HFF-Myc (cell line): ENCODE results near the gene NUSAP1.
"Not testable (repeated sequence)": the region's sequence is repeated elsewhere in the genome, so short reads cannot be mapped to it uniquely, and the experiment has no call there.

ENCODE experiments used
- DNase-seq: peaks from one replicate; pipeline ENCODE4 v3.0.0-alpha.2; 2011; ENCODE audit warnings: low read depth; ENCODE audit errors: extremely low read depth
- H3K4me3 ChIP-seq: replicated peaks from 2 replicates; pipeline ENCODE4 v1.5.1; 2011; ENCODE audit warnings: low read depth, mild to moderate bottlenecking, control low read depth, low read length
- TF ChIP-seq, protein P1 (sequence below): IDR thresholded peaks from 2 replicates; pipeline ENCODE4 v1.5.1; 2012; ENCODE audit warnings: mild to moderate bottlenecking, low read depth, low read length, control low read depth; ENCODE audit errors: missing control alignments

Gene NUSAP1

DNA sequence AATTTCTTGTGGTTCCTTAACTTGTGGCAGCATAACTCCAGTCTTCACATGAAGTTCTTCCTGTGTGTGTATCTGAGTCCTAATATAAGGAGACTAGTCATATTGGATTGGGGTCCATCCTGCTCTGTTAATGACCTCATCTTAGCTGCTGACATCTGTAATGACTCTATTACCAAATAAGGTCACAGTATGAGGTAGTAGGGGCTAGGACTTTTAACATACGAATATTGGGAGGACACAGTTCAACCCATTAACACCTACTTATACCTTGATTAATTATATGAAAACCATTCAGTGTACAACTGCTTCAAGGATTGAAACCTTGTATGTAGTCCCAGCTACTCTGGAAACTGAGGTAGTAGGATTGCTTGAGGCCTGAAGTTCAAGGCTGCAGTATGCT, 44.2 kb upstream of the NUSAP1 start:
- TF ChIP-seq, protein P1, sequence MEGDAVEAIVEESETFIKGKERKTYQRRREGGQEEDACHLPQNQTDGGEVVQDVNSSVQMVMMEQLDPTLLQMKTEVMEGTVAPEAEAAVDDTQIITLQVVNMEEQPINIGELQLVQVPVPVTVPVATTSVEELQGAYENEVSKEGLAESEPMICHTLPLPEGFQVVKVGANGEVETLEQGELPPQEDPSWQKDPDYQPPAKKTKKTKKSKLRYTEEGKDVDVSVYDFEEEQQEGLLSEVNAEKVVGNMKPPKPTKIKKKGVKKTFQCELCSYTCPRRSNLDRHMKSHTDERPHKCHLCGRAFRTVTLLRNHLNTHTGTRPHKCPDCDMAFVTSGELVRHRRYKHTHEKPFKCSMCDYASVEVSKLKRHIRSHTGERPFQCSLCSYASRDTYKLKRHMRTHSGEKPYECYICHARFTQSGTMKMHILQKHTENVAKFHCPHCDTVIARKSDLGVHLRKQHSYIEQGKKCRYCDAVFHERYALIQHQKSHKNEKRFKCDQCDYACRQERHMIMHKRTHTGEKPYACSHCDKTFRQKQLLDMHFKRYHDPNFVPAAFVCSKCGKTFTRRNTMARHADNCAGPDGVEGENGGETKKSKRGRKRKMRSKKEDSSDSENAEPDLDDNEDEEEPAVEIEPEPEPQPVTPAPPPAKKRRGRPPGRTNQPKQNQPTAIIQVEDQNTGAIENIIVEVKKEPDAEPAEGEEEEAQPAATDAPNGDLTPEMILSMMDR, result no peak
- no peak for DNase-seq
- H3K4me3 ChIP-seq, result no peak overlapping the region

DNA sequence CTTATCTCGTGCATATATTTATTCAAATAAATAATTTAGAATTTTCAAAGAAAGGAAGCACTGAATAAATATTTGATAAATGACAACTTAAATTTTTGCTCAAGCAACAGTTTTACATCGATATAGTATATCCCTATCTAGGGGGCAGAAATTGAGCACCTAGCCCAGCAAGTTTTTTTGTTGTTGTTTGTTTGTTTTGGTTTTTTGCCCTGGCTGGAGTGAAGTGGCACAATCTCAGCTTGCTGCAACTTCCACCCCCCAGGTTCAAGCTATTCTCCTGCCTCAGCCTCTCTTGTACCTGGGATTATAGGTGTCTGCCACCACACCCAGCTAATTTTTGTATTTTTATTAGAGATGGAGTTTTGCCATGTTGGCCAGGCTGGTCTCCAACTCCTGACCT, 42.7 kb upstream of the NUSAP1 start:
- no peak overlapping the region for H3K4me3 ChIP-seq
- no peak for DNase-seq
- TF ChIP-seq, protein P1, result no peak

DNA sequence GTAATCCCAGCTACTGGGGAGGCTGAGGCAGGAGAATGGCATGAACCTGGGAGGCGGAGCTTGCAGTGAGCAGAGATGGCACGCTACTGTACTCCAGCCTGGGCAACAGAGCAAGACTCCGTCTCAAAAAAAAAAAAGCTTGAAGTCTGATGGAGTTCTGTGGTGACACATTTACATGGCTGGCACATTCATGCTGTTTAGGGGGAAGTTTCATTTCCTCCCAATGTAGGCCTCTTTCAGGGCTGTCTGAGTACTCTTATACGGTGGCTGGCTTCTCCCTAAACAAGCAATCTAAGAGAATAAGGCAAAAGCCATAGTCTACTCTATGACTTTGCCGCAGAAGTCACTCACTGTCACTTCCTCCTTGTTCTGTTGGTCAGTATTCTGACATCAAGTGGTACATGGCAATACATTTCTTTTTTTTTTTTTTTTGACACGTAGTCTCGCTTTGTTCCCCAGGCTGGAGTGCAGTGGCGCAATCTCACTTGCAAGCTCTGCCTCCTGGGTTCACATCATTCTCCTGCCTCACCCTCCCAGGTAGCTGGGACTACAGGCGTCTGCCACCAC, 41.5 kb upstream of the NUSAP1 start:
- TF ChIP-seq, protein P1, result no peak
- H3K4me3 ChIP-seq, result no peak overlapping the region
- DNase-seq, result no peak

DNA sequence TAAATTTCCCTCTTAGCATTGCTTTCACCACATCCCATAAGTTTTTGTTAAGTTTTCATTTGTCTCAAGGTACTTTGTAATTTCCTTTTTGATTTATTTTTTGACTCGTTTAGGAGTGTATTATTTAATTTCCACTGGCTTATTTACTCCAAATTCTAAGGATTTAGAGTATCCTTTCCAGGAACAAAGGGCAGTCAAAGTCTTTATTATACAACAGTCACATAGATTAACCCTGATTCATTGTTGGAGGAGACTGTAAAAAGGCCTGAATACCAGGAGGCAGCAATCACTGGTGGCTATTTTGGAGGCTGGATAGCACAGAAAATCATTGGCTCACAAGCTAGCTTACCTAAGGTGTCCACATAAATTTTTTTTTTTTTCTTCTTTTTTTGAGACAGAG, 40.2 kb upstream of the NUSAP1 start:
- TF ChIP-seq, protein P1, result no peak
- no peak for DNase-seq
- no peak overlapping the region for H3K4me3 ChIP-seq

DNA sequence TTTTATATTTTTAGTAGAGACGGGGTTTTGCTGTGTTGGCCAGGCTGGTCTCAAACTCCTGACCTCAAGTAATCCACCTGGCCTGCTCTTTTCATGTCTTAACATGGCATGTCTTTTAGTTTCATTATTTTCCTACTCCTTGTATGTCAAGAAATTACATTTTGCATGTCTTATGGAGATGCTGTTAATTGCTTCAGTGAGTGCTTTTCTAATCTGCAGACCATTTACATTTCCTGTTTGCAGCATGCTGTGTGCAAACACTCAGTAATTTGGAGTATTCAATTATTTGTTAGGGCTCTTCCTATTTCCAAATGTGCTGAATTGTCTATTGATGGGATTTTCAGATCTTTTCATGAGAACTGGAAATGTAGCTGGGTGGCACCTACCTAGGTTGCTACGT, 31.5 kb upstream of the NUSAP1 start:
- not testable (repeated sequence) for DNase-seq

DNA sequence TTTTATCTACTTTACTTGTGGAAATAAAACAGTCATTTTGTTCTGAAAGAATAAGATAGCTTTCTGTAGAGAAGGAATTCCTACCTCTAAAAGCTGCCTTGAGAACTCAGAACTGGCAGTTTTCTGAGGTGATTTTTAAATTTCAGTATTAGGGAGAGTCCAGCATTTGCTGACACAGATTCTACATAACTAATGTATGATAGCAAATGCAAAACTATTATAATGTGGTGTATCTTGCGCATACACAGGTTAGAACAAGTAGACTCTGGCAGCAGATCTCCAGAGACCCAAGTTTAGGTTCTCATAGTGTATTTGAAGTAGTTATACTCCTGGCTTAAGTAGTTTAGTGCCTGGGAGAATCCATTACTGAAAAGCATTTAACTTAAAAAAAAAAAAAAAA, 31.1 kb upstream of the NUSAP1 start:
- no peak for DNase-seq
- H3K4me3 ChIP-seq, result no peak overlapping the region
- TF ChIP-seq, protein P1, result no peak

More for the DNA sequence above, 31.5 kb upstream of the NUSAP1 start:
- H3K4me3 ChIP-seq, result not testable (repeated sequence)

DNA sequence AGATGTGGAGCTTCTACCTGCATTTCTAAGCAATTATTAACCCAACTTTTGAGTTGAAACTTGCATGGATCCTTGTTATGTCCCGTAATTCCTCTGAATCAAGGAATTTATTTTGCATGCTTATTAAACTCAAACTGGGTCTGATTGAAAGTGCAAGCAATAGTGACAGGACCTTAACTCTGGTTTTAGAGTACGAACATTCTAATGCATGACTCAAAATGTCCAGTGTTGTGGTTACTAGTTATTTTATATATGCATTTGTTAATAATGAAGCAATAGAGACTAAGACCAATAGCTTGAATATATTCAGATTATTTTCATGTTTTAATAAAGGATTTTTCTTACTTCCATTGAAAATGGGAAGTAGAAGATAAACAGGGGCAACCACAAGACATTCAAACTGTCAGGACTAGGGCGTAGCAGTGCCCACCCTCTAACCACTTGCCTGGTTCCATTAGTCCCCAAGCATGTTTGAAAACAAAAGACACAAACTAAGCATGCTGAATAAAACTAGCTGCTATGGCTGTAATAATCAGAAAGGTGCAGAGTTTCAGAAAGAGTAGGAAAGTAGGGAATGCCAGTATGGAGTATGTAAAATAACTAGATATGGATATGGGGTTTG, 28.4 kb upstream of the NUSAP1 start:
- TF ChIP-seq, protein P1, result no peak
- DNase-seq, result no peak
- H3K4me3 ChIP-seq, result no peak overlapping the region
